IMR-90 (cell line): ENCODE measurements around the gene GJC1. TPM values are rescaled to one million over a fixed set of nuclear protein-coding genes. Genes with fewer than 3 reads are reported as not detected.
A peak's percentile ranks its signal among the peaks of the same experiment; 100 is the strongest.

Source experiments
- ATAC-seq: fragments of 200-7000 bp; cut with Tn5 transposase; 2 replicates; pipeline ENCODE4 v1.9.1; 2020; ENCODE audit warnings: low read depth, mild to moderate bottlenecking, moderate library complexity
- BruUV-seq: library from RNA; stranded (reverse); fragments of 400-500 nt; replicated peaks from 2 replicates; lab custom pipeline; 2021; lab: Mats Ljungman, UMichigan
- CTCF ChIA-PET: fragments of 300-600 bp; formaldehyde crosslinking; extraction: SDS; loops from one replicate; lab custom pipeline; 2021; ENCODE audit warnings: antibody characterized with exemption; lab: Yijun Ruan, JAX
- POLR2A ChIA-PET: fragments of 300-600 bp; sonication (Branson Sonifier 250); formaldehyde crosslinking; loops from one replicate; lab custom pipeline; 2022; ENCODE audit warnings: antibody characterized with exemption; ENCODE audit not compliant: unreplicated experiment; lab: Charles Lee
- DNase-seq: peaks from one replicate; pipeline ENCODE4 v3.0.0; 2013
- H2AFZ ChIP-seq: replicated peaks from 2 replicates; pipeline ENCODE3; 2013; ENCODE audit warnings: low read length, mild to moderate bottlenecking; ENCODE audit not compliant: poor library complexity
- H2AK5ac ChIP-seq: 2 replicates; pipeline ENCODE4 v1.6.1; 2013; ENCODE audit warnings: low read depth, low read length, inconsistent platforms
- H2AK9ac ChIP-seq: replicated peaks from 2 replicates; pipeline ENCODE3; 2013; ENCODE audit warnings: mild to moderate bottlenecking, low read depth, low read length, moderate library complexity; ENCODE audit not compliant: poor library complexity
- H2BK120ac ChIP-seq: 2 replicates; pipeline ENCODE4 v1.6.1; 2013; ENCODE audit warnings: low read depth, low read length, inconsistent platforms
- H2BK15ac ChIP-seq: 3 replicates; pipeline ENCODE4 v1.6.1; 2013; ENCODE audit warnings: low read depth, low read length, inconsistent platforms
- H2BK20ac ChIP-seq: 2 replicates; pipeline ENCODE4 v1.6.1; 2013; ENCODE audit warnings: low read depth, mild to moderate bottlenecking, inconsistent platforms, low read length, moderate library complexity
- H2BK5ac ChIP-seq: 2 replicates; pipeline ENCODE4 v1.6.1; 2013; ENCODE audit warnings: mild to moderate bottlenecking, low read depth, low read length, inconsistent platforms; ENCODE audit not compliant: poor library complexity, severe bottlenecking
- H3K14ac ChIP-seq: replicated peaks from 2 replicates; pipeline ENCODE4 v1.6.1; 2013; ENCODE audit warnings: low read depth, low read length, inconsistent platforms
- H3K18ac ChIP-seq: 2 replicates; pipeline ENCODE4 v1.6.1; 2013; ENCODE audit warnings: low read depth, low read length, control low read depth
- H3K23ac ChIP-seq: 2 replicates; pipeline ENCODE4 v1.6.1; 2013; ENCODE audit warnings: low read depth, low read length, inconsistent platforms
- H3K27ac ChIP-seq: 2 replicates; pipeline ENCODE4 v1.5.1; 2013; ENCODE audit warnings: mild to moderate bottlenecking, control low read depth, low read length; ENCODE audit not compliant: insufficient read depth
- H3K27me3 ChIP-seq: 2 replicates; pipeline ENCODE4 v1.6.1; 2013; ENCODE audit warnings: low read length; ENCODE audit not compliant: control insufficient read depth, insufficient read depth
- H3K36me3 ChIP-seq: 2 replicates; pipeline ENCODE4 v1.6.1; 2013; ENCODE audit warnings: low read length, mixed read lengths; ENCODE audit not compliant: control insufficient read depth, insufficient read depth
- H3K4ac ChIP-seq: 2 replicates; pipeline ENCODE4 v1.6.1; 2013; ENCODE audit warnings: low read depth, low read length, inconsistent platforms
- H3K4me1 ChIP-seq: 2 replicates; pipeline ENCODE4 v1.6.1; 2013; ENCODE audit warnings: low read length, mixed read lengths; ENCODE audit not compliant: control insufficient read depth, insufficient read depth
- H3K4me2 ChIP-seq: 2 replicates; pipeline ENCODE4 v1.6.1; 2013; ENCODE audit warnings: low read depth, mild to moderate bottlenecking, control low read depth, low read length, moderate library complexity
- H3K4me3 ChIP-seq: 2 replicates; pipeline ENCODE4 v1.5.1; 2013; ENCODE audit warnings: low read depth, mild to moderate bottlenecking, control low read depth, low read length, moderate library complexity; ENCODE audit not compliant: insufficient read depth
- H3K56ac ChIP-seq: 2 replicates; pipeline ENCODE4 v1.6.1; 2013; ENCODE audit warnings: low read length, inconsistent platforms; ENCODE audit not compliant: insufficient read depth; ENCODE audit errors: extremely low read depth
- H3K79me1 ChIP-seq, 2 experiments: 2 replicates each; pipeline ENCODE4 v1.6.1; 2013; ENCODE audit warnings: low read length in 2 of 2, inconsistent platforms in 1 of 2, low read depth in 1 of 2
- H3K9ac ChIP-seq: 2 replicates; pipeline ENCODE4 v1.6.1; 2013; ENCODE audit warnings: low read depth, low read length, control low read depth
- H3K9me1 ChIP-seq: 2 replicates; pipeline ENCODE4 v1.6.1; 2013; ENCODE audit warnings: low read length, inconsistent platforms; ENCODE audit not compliant: insufficient read depth
- H3K9me3 ChIP-seq: 2 replicates; pipeline ENCODE4 v1.6.1; 2013; ENCODE audit warnings: low read length; ENCODE audit not compliant: control insufficient read depth, insufficient read depth
- H4K20me1 ChIP-seq: 2 replicates; pipeline ENCODE4 v1.6.1; 2013; ENCODE audit warnings: low read length, inconsistent platforms; ENCODE audit not compliant: insufficient read depth
- H4K5ac ChIP-seq: 2 replicates; pipeline ENCODE4 v1.6.1; 2013; ENCODE audit warnings: mild to moderate bottlenecking, low read depth, low read length, control low read depth
- H4K8ac ChIP-seq, 2 experiments: 2 replicates each; pipeline ENCODE4 v1.6.1; 2013; ENCODE audit warnings: low read depth in 2 of 2, low read length in 2 of 2, control low read depth in 1 of 2, inconsistent platforms in 1 of 2
- H4K91ac ChIP-seq: 2 replicates; pipeline ENCODE4 v1.6.1; 2013; ENCODE audit warnings: low read depth, low read length, inconsistent platforms; ENCODE audit not compliant: insufficient read depth
- BHLHE40 ChIP-seq: fragments of 150-350 bp; IDR thresholded peaks from 2 replicates; pipeline ENCODE4 v1.6.1; 2016; ENCODE audit warnings: mild to moderate bottlenecking, low read depth, low read length
- CEBPB ChIP-seq: IDR thresholded peaks from 2 replicates; pipeline ENCODE4 v1.6.1; 2012; ENCODE audit warnings: low read depth, low read length, improper control_type of control experiment
- ELK1 ChIP-seq: fragments of 150-350 bp; IDR thresholded peaks from 2 replicates; pipeline ENCODE4 v1.6.1; 2016; ENCODE audit warnings: low read depth, mild to moderate bottlenecking, low read length, moderate library complexity, borderline replicate concordance
- FOS ChIP-seq: fragments of 150-350 bp; IDR thresholded peaks from 2 replicates; pipeline ENCODE4 v1.6.1; 2016; ENCODE audit warnings: low read depth, low read length
- MAFK ChIP-seq: IDR thresholded peaks from 2 replicates; pipeline ENCODE4 v1.6.1; 2012; ENCODE audit warnings: low read depth, low read length, improper control_type of control experiment
- MXI1 ChIP-seq: IDR thresholded peaks from 2 replicates; pipeline ENCODE4 v1.6.1; 2012; ENCODE audit warnings: low read depth, mild to moderate bottlenecking, low read length, moderate library complexity, borderline replicate concordance
- NFE2L2 ChIP-seq: fragments of 150-350 bp; IDR thresholded peaks from 2 replicates; pipeline ENCODE4 v1.6.1; 2016; ENCODE audit warnings: low read depth, mild to moderate bottlenecking, low read length
- POLR2A ChIP-seq: IDR thresholded peaks from 2 replicates; pipeline ENCODE4 v1.6.1; 2012; ENCODE audit warnings: mild to moderate bottlenecking, low read depth, low read length
- RCOR1 ChIP-seq: IDR thresholded peaks from 2 replicates; pipeline ENCODE4 v1.6.1; 2012; ENCODE audit warnings: mild to moderate bottlenecking, low read length, improper control_type of control experiment; ENCODE audit not compliant: insufficient replicate concordance
- RFX5 ChIP-seq: IDR thresholded peaks from 2 replicates; pipeline ENCODE4 v1.8.0; 2012; ENCODE audit warnings: low read depth, mild to moderate bottlenecking, low read length, moderate library complexity
- SMC3 ChIP-seq: fragments of 150-350 bp; IDR thresholded peaks from 2 replicates; pipeline ENCODE4 v1.6.1; 2016; ENCODE audit warnings: low read depth, mild to moderate bottlenecking, antibody characterized with exemption, low read length, moderate library complexity
- USF2 ChIP-seq: fragments of 150-350 bp; IDR thresholded peaks from 2 replicates; pipeline ENCODE4 v1.6.1; 2017; ENCODE audit warnings: mild to moderate bottlenecking, antibody characterized with exemption, low read length, low read depth
- WGBS, 2 experiments: methylation state at CpG; one replicate each; pipeline versions ENCODE4 v1.1.5 to v1.1.7; 2013; ENCODE audit warnings: missing lambda C conversion rate in 2 of 2; ENCODE audit not compliant: insufficient read length in 1 of 2; ENCODE audit errors: extremely low coverage in 2 of 2; 5-methylcytosine and 5-hydroxymethylcytosine counted together
- dilution Hi-C: fragments of 300-500 bp; cut with HindIII; formaldehyde crosslinking; loops from one replicate; pipeline ENCODE4 v1.14.3; 2018; ENCODE audit warnings: low sequenced_read_pairs; ENCODE audit not compliant: unreplicated experiment
- in situ Hi-C: fragments of 300-500 bp; cut with MboI; formaldehyde crosslinking; loops from 3 replicates; pipeline ENCODE4 v1.14.3; 2019; ENCODE audit warnings: low sequenced_read_pairs, inconsistent platforms, mixed read lengths
- intact Hi-C: fragments of 100-400 bp; cut with micrococcal nuclease; formaldehyde crosslinking; loops from 2 replicates; pipeline ENCODE4 v1.10.0; 2022
- polyA plus RNA-seq, 3 experiments: library from polyadenylated mRNA; depleted of rRNA; stranded (reverse); fragments of >200 nt; gene quantifications; 2 replicates each; pipeline ENCODE4 v1.2.3, GENCODE V29; 2012; ENCODE audit warnings: low replicate concordance in 1 of 3
- total RNA-seq: library from RNA; depleted of rRNA; stranded (reverse); fragments of >200 nt; gene quantifications from 2 replicates; pipeline ENCODE4 v1.2.3, GENCODE V29; 2012
- TF ChIP-seq, protein P1 (sequence below): conservative IDR thresholded peaks from 2 replicates; pipeline ENCODE4 v1.5.1; 2012; ENCODE audit warnings: mild to moderate bottlenecking, low read depth, low read length, improper control_type of control experiment

GJC1 gene
- total and polyA plus RNA-seq, 2 of the 4 experiments (the other 2 are of a cell fraction) = 23.9 to 69.7 TPM

- H3K4ac ChIP-seq = no peak overlapping the region
- no peaks in the 10 kb centered on the region; the same call in 1 of the 2 replicates for H3K27me3 ChIP-seq
- ChIA-PET POLR2A (no interaction called here), CTCF (no interaction called here)
- DNase-seq (no peak), ATAC-seq (no peak)
- intact Hi-C loops = no loop called here
- no peak overlapping the region for H3K27ac ChIP-seq
- no peak overlapping the region for H3K14ac ChIP-seq
- no peak overlapping the region for H4K91ac ChIP-seq
- no peaks in the 10 kb centered on the region for H3K79me1 ChIP-seq
- H3K4me2 ChIP-seq = no peak overlapping the region
- H2BK5ac ChIP-seq = no peak overlapping the region
- H3K9me1 ChIP-seq = no peaks in the 10 kb centered on the region
- no peak overlapping the region for H4K8ac ChIP-seq
- H2AK5ac ChIP-seq = 0 out of 2 replicates have a peak overlapping the region, but pooled peaks have one; percentile 31
- peak overlapping the region; percentile 55 for H2AK9ac ChIP-seq
- WGBS, 2 experiments = 52% methylated on average over 8 of the region's 16 CpGs; no CpG with 5 or more reads in 1 of the 2 experiments
- no peaks in the 10 kb centered on the region for H3K4me1 ChIP-seq
- no peak overlapping the region for H4K5ac ChIP-seq
- no peak overlapping the region for H2BK120ac ChIP-seq
- no peaks in the 10 kb centered on the region for H4K20me1 ChIP-seq
- H3K18ac ChIP-seq = no peak overlapping the region
- H3K4me3 ChIP-seq = no peak overlapping the region
- no TSS peak for BruUV-seq
- in situ Hi-C loops = no loop called here
- H3K56ac ChIP-seq = no peak overlapping the region
- no peak overlapping the region for H3K23ac ChIP-seq
- peak overlapping the region; percentile 32 for H2AFZ ChIP-seq
- H2BK15ac ChIP-seq = no peak overlapping the region
- no peaks in the 10 kb centered on the region for H3K9me3 ChIP-seq
- TF ChIP-seq POLR2A (no peak), MXI1 (no peak), RCOR1 (no peak), USF2 (no peak), ELK1 (no peak), NFE2L2 (no peak), BHLHE40 (no peak), CEBPB (no peak), SMC3 (no peak), RFX5 (no peak), FOS (no peak), MAFK (no peak)
- TF ChIP-seq, protein P1, sequence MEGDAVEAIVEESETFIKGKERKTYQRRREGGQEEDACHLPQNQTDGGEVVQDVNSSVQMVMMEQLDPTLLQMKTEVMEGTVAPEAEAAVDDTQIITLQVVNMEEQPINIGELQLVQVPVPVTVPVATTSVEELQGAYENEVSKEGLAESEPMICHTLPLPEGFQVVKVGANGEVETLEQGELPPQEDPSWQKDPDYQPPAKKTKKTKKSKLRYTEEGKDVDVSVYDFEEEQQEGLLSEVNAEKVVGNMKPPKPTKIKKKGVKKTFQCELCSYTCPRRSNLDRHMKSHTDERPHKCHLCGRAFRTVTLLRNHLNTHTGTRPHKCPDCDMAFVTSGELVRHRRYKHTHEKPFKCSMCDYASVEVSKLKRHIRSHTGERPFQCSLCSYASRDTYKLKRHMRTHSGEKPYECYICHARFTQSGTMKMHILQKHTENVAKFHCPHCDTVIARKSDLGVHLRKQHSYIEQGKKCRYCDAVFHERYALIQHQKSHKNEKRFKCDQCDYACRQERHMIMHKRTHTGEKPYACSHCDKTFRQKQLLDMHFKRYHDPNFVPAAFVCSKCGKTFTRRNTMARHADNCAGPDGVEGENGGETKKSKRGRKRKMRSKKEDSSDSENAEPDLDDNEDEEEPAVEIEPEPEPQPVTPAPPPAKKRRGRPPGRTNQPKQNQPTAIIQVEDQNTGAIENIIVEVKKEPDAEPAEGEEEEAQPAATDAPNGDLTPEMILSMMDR = no peak
- dilution Hi-C loops = no loop called here
- no peak overlapping the region for H3K9ac ChIP-seq
- no peak overlapping the region for H2BK20ac ChIP-seq
- H3K36me3 ChIP-seq = no peaks in the 10 kb centered on the region
Measured at GRCh38 chr17:44786551-44787081, 43.5 kb downstream of the GJC1 start.
